ENCODE results near the gene PAOX.

PAOX gene

GRCh38 chr10:133440633-133441285, 61.7 kb downstream of the PAOX start:
- DNase-seq: no peak

Data from stimulated activated CD8-positive, alpha-beta memory T cell treated with anti-CD3 and anti-CD28 coated beads, Interleukin-4, amount 100 ng/mL, for 48 hours (primary cell).